GM19035 (cell line): ENCODE data around the gene TFEB.

Experiments used
- ATAC-seq: cut with Tn5 transposase; IDR thresholded peaks from one replicate; pipeline ENCODE4 v1.9.1; 2021; ENCODE audit not compliant: unreplicated experiment

The TFEB gene

GRCh38 chr6:41739041-41739440 lies 3.6 kb upstream of the TFEB start:
- no peak for ATAC-seq

GRCh38 chr6:41737591-41738130 lies 2.3 kb upstream of the TFEB start:
- ATAC-seq, result no peak

- ATAC-seq, result no peak
These were observed 1.6 kb upstream of the TFEB start for GRCh38 chr6:41736800-41737555.

DNA sequence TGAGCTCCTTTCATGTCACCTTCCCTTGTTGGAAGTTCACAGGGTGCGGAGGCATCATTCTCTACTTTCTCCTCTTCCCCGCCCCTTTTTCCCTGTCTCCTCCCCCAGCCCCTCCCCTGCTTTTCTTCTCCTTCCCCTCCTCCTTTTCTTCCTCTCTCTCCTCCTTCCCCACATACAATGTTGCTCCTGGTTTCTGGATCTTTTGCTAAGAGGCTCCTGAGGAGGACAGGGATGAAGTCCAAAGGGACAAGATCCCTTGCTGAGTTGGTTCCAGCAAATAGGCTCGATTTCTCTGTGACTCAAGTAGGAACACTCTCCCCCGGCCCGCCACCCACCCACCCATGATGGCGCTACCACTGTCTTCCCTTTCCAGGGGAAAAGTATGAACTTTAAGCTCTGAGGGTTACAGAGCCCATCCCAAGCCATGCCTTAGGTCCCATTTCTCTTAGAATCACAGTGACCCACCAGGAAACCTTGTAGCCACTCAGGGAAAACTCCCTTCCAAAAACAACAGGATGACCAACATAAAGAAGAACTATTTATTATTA lies 852 bp upstream of the TFEB start:
- no peak for ATAC-seq

- peak; percentile 32 for ATAC-seq
These were observed 562 bp downstream of the TFEB start for GRCh38 chr6:41734666-41735426.

- peak; percentile 43 for ATAC-seq
These were observed 1.4 kb downstream of the TFEB start for GRCh38 chr6:41733707-41734665.

- ATAC-seq, result no peak
These were observed 2.1 kb downstream of the TFEB start for GRCh38 chr6:41733360-41733706.

DNA sequence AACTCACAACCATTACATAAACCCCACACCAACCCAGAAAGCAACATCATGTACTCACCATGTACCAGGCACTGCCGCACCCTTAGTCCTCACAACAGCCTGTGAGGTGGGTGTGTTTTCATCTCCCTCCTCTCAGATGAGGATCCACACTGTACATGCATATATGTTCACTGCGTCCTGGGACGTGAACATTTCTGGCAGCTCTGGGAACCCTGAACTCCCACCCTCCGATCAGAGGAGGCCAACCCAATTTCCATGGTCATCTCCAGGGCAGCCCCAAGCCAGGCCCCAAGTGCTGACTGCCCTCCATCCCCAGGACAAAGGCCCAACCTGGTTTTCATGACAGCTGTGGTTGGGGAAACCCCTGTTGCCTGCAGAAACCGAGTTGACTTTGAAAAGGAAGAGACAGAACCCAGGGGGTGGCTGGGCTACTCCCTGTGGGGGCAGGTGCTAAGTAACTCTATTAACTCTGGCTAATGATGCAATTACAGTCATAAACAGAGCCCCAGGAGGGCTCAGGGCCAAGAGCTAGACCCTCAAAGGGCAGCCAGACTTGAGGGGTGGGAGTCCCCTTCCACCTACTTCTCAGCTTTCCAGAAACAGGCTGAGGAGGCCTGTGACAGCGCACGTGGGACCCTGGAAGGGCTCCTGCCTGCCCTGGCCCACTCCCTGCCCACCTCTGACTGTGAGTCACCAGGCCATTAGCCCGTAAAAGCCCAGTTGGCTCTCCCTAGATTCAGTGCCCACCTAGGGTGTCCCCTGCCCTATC lies 2.6 kb downstream of the TFEB start:
- peak; percentile 36 for ATAC-seq

- no peak for ATAC-seq
These were observed 3.3 kb downstream of the TFEB start for GRCh38 chr6:41732149-41732548.

GRCh38 chr6:41731561-41732086 lies 3.8 kb downstream of the TFEB start:
- ATAC-seq, result no peak

DNA sequence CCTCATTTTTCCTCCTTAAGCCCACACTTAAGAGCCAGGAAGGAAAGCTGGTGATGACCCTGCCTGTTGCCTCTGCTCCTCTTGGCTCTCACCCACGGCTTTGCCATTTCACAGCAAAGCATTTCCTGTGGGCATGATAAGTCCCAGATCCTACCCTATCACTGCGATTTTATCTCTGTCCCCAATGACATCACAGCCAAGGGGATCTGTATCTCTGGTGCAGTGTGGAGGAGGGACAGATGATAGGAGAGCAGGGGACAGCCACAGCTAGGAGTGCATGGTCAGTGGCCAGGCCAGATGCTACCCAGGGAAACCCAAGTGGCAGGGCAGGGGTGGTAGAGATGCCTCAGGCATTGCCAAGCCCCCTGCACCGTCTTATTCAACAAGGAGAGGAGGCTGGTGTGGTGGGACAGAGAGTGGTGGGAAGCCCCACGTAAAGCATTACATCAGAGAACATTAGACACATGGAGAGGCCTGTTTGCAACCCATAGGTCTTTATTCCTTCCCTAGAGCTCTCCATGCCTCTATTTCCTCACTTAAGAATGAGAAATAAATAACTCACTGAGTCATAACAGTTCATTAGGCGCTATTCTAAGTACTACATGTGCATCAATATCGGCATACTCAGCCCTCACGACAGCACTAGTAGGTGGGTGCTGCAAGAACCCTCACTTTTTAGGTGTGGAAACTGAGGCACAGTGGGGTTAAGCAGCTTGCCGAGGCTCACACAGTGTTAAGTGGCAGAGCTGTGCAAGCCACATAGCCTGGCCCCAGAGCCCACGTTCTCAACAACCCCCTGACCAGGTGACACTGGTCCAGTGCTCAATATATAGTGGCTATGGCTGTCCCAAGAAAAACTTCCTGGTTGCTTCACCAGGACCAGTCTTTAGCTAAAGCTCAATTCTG lies 4.6 kb downstream of the TFEB start:
- ATAC-seq, result no peak

GRCh38 chr6:41729624-41730023 lies 5.8 kb downstream of the TFEB start:
- no peak for ATAC-seq

DNA sequence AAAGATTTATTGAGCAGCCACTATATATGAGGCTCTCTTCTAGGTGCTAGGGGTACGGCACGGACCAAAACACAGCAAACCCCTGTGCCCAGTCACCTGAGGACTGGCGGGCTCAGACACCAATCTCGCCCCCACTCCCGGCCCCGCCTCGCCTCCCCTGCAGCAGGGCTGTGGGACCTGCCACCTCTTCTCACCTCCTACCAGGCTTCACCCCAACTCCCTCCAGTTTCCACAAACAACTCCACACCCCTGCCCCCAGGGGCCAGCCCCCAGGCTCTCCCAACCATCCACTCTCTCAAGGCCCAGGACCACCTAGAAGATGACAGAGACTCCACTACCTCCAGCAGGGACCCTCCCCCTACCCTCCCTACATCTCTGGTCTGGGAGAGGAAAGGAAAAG lies 6.5 kb downstream of the TFEB start:
- no peak for ATAC-seq

DNA sequence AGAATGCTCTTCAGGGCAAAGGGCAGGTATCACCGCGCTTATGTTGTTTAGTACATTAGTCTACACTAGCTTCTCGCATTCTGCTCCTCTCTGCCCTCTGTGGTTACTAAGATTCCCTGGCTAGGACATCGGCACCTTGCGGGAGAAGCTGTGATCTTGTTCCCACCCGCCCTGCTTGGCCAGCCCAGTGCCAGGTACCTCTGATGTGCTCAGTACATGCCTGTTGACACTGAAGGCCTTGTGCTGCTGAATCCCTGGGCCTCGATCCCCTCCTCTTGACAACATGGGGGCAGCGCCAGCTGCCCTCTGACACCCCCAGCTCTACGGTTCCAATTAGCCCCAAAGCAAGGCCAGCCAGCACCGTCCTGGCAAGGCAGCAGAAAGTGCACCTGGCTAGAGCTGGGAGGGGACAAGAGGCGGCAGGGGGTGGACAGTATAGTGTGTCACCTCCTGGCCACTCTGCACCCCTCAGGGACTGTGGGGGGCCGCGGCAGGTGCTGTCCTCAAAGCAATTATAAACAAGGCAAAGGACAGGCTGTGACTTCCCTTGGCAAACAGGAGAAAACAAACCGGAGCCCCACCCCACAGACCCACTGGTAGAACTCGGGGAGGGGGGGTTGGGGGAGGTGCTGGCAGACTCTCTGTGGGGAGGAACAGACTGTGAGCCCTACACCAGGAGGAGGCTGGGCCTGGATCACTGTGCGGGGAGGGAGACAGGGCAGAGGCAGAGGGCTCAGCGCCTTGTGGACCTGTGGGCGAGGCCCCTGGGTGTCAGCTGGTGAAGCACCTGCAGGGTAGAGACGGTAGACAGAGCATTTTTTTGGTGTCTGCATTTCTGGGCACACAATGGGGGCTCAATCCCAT lies 7.1 kb downstream of the TFEB start:
- ATAC-seq, result no peak

DNA sequence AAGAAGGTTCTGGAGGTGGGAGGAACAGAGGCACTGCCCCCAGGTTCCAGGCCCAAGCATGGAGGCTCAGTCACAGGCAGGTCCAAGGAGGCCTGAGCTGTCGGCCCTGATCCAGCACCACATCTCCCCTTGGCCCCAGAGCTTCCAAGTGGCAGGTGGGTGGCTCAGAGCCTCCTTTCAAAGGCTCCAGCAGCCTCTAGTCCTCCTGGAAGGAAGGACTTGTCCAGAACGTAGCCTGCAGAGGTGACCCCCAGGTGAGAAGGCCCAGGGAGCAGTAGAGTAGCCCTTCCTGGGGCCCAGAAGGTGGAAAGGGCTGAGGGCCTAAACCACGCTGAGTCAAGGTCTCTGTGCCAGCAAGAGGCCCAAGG lies 7.7 kb downstream of the TFEB start:
- ATAC-seq, result no peak

DNA sequence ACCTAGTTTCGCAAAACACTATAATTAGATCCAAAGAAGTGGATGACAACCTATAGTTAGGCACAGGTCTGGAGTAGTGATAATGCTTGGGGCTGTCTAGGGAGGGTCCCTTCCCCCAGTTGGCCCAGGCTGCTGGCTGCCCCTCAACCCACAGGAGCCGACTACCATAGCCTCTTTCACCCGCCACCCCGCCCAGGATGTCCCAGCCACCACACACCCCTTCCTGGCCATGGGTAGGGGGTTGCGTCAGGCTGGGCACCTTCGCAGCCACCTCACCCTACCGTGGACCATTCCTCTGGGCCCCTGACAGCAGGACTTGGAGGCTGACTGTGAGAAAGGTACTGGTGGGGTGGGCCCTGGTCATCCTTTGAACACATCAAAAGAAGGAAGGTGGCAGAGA lies 8.5 kb downstream of the TFEB start:
- no peak for ATAC-seq

DNA sequence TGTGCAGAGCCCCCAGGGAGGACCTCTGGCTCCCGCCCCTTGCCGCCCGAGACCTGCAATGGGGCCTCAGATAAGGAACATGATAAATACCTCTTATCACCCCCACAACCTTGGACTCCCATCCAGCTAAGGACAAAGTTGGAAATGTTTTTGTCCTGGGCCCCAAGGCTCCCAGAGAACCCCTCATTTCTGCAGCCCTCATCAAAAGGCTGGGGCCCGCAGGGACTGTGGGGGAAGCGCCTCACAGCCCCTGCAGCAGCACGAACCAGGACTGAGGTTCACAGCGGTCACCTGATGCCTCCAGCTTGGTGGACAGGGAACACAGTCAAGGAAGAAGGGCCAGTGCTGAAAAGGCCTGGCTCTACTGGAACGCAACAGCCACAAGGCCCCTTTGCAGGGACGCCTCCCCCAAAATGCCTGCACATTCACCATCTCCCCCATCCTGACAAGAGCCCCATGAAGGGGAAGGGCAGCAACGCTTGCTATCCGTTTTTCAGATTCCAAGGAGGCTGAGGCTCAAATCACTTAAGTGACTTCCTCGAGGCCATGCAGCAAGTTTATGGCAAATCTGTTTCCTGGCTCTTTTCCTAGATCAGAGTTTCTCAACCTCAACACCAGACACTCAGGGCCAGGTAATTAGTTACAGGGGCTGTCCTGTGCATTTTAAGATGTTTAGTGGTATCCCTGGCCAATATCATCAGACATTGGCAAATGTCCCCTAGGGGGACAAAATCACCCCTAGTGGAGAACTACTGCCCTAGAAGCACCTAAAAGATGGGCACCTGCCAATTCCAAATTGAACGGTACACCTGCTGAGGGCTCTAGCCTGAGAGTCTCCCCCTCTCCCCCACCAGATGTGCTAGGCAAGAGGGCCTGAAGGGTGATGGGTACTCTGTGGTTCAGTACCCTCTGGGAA lies 10.6 kb downstream of the TFEB start:
- ATAC-seq, result no peak
